ENCODE results near the gene LYAR. TPM values are rescaled to one million over a fixed set of nuclear protein-coding genes. Genes with fewer than 3 reads are reported as not detected.

The LYAR gene
- total and polyA plus RNA-seq, 2 experiments from 2014 or later: 44.0 to 105 TPM

- H3K27ac Mint-ChIP-seq: no peak overlapping the region
- H3K27ac ChIP-seq (ENCODE audit: low read depth): no peak overlapping the region
- H3K4me1 Mint-ChIP-seq: no peaks in the 10 kb centered on the region
- peak; percentile 43 for DNase-seq (ENCODE audit: low spot score)
- peaks cover 67% of the 10 kb centered on the region for H3K36me3 ChIP-seq (ENCODE audit: insufficient read depth)
- H3K4me3 Mint-ChIP-seq: no peak overlapping the region
- H3K4me2 ChIP-seq: no peak overlapping the region
- H3K27me3 ChIP-seq (ENCODE audit: insufficient read depth): no peaks in the 10 kb centered on the region
- H3K9me2 ChIP-seq (ENCODE audit: insufficient read depth): no peaks in the 10 kb centered on the region
- H3F3A ChIP-seq (replicated peaks; ENCODE audit: low read depth): no peaks in the 10 kb centered on the region
- peaks cover 1% of the 10 kb centered on the region for H3K27me3 Mint-ChIP-seq (ENCODE audit: insufficient read depth, low read depth, poor library complexity)
- no peak overlapping the region for H2AFZ ChIP-seq
- H3K9me3 Mint-ChIP-seq: no peaks in the 10 kb centered on the region
- no peak overlapping the region for H3K4me3 ChIP-seq
- TF ChIP-seq ZNF462 (CRISPR knock-in tag; IDR thresholded peaks at IDR 0.05): no peak
- TF ChIP-seq ETS1 (IDR thresholded peaks at IDR 0.05): no peak
- TF ChIP-seq POLR2AphosphoS5 (IDR thresholded peaks at IDR 0.05; ENCODE audit: low read depth): no peak
- TF ChIP-seq JUNB (IDR thresholded peaks at IDR 0.05; ENCODE audit: unreplicated experiment): no peak
- peak; percentile 21 to 57; a peak in 3 of 4 replicates for TF ChIP-seq CTCF (conservative IDR thresholded peaks at IDR 0.05; ENCODE audit: low read depth in 2 of 2)
- TF ChIP-seq STAT1 (IDR thresholded peaks at IDR 0.05; ENCODE audit: unreplicated experiment): no peak
- no peak for TF ChIP-seq EZH2 (IDR thresholded peaks at IDR 0.05; ENCODE audit: low read depth, unreplicated experiment)
- peaks cover 78% of the 10 kb centered on the region for H3K36me3 Mint-ChIP-seq (ENCODE audit: low read depth)
- peaks cover 12% of the 10 kb centered on the region; the same call in 1 of the 2 replicates for H4K20me1 ChIP-seq (replicated peaks; ENCODE audit: insufficient read depth)
- H3K4me1 ChIP-seq (ENCODE audit: insufficient read depth): no peaks in the 10 kb centered on the region
- H3K79me2 ChIP-seq (replicated peaks; ENCODE audit: insufficient read depth): 0 out of 2 replicates have a peak, but pooled peaks cover 3% of the 10 kb centered on the region
- ATAC-seq: peak; percentile 39; the same call in 1 of the 3 replicates
Measured at GRCh38 chr4:4271912-4272311, 18.0 kb downstream of the LYAR start.

All from GM23338 (cell line).